Endothelial cell of umbilical vein (primary cell): Measurements from ENCODE around the gene COL13A1. TPM values are rescaled to one million over a fixed set of nuclear protein-coding genes. Genes with fewer than 3 reads are reported as not detected.

Experiments
- BruUV-seq: library from RNA; stranded (reverse); fragments of 400-500 nt; replicated peaks from 2 replicates; lab custom pipeline; 2021; lab: Mats Ljungman, UMichigan
- CTCF ChIA-PET: fragments of 300-600, 350-600 bp; sonication (Branson Sonifier 250); formaldehyde crosslinking; loops from one replicate; lab custom pipeline; 2021; ENCODE audit warnings: antibody characterized with exemption, inconsistent platforms; lab: Charles Lee
- POLR2A ChIA-PET: fragments of 300-600, 350-600 bp; sonication (Branson Sonifier 250); formaldehyde crosslinking; loops from one replicate; lab custom pipeline; 2021; ENCODE audit warnings: antibody characterized with exemption, inconsistent platforms; lab: Charles Lee
- DNase-seq: peaks from one replicate; pipeline ENCODE4 v3.0.0-alpha.2; 2011; ENCODE audit warnings: low read depth, low spot score
- FAIRE-seq: peaks from 2 replicates; lab custom pipeline; 2011; peaks lifted over from hg19 to GRCh38; lab: Jason Lieb, UNC
- H2AFZ ChIP-seq: 2 replicates; pipeline ENCODE4 v1.6.0; 2012; ENCODE audit warnings: low read depth, low read length, control low read depth, inconsistent platforms
- H3K27ac ChIP-seq: 2 replicates; pipeline ENCODE4 v1.5.1; 2011; ENCODE audit warnings: low read depth, mild to moderate bottlenecking, control low read depth, low read length, moderate library complexity; ENCODE audit not compliant: insufficient read depth
- H3K27me3 ChIP-seq, 2 experiments: 2 replicates each; pipeline versions ENCODE4 v1.6.0 to v1.6.1; 2011; ENCODE audit warnings: low read length in 2 of 2, mixed read lengths in 1 of 2; ENCODE audit not compliant: control insufficient read depth in 2 of 2, insufficient read depth in 2 of 2
- H3K36me3 ChIP-seq, 2 experiments: 2 replicates in 1 of 2; 3 replicates in 1 of 2; pipeline ENCODE4 v1.5.1; 2011; ENCODE audit warnings: low read length in 2 of 2, mild to moderate bottlenecking in 1 of 2, moderate library complexity in 1 of 2; ENCODE audit not compliant: control insufficient read depth in 2 of 2, insufficient read depth in 2 of 2; ENCODE audit errors: extremely low read depth in 1 of 2
- H3K4me1 ChIP-seq: 3 replicates; pipeline ENCODE4 v1.5.1; 2011; ENCODE audit warnings: mild to moderate bottlenecking, low read length; ENCODE audit not compliant: control insufficient read depth, insufficient read depth; ENCODE audit errors: extremely low read depth
- H3K4me2 ChIP-seq: 2 replicates; pipeline ENCODE4 v1.6.1; 2011; ENCODE audit warnings: low read length, control low read depth, mixed read lengths; ENCODE audit not compliant: insufficient read depth
- H3K4me3 ChIP-seq, 3 experiments: fragments of 200-600 bp in 1 of 3; sonication (generic), shearing (Covaris generic) in 1 of 3; replicated peaks in 1 of 3; 2 replicates each; pipeline ENCODE4 v1.5.1; 2011 to 2016; ENCODE audit warnings: control low read depth in 3 of 3, low read length in 3 of 3, mild to moderate bottlenecking in 2 of 3, inconsistent platforms in 1 of 3, low read depth in 1 of 3, moderate library complexity in 1 of 3; ENCODE audit not compliant: insufficient read depth in 1 of 3
- H3K79me2 ChIP-seq: 2 replicates; pipeline ENCODE4 v1.6.0; 2012; ENCODE audit warnings: low read length, inconsistent platforms; ENCODE audit not compliant: control insufficient read depth, insufficient read depth
- H3K9ac ChIP-seq: replicated peaks from 2 replicates; pipeline ENCODE3; 2011; ENCODE audit warnings: low read length, control low read depth; ENCODE audit not compliant: insufficient read depth; ENCODE audit errors: extremely low read depth
- H3K9me1 ChIP-seq: replicated peaks from 3 replicates; pipeline ENCODE4 v1.6.0; 2011; ENCODE audit warnings: mild to moderate bottlenecking, low read length; ENCODE audit not compliant: control insufficient read depth, insufficient read depth; ENCODE audit errors: extremely low read depth
- H3K9me3 ChIP-seq: replicated peaks from 2 replicates; pipeline ENCODE4 v1.5.1; 2012; ENCODE audit warnings: low read length, inconsistent platforms; ENCODE audit not compliant: control insufficient read depth, insufficient read depth
- H4K20me1 ChIP-seq: replicated peaks from 2 replicates; pipeline ENCODE3; 2011; ENCODE audit warnings: mild to moderate bottlenecking, low read length; ENCODE audit not compliant: control insufficient read depth, insufficient read depth; ENCODE audit errors: extremely low read depth
- EZH2 ChIP-seq: IDR thresholded peaks from 2 replicates; pipeline ENCODE4 v1.6.1; 2012; ENCODE audit warnings: borderline replicate concordance, low read depth, mild to moderate bottlenecking, moderate library complexity, low read length, inconsistent platforms; ENCODE audit not compliant: severe bottlenecking
- FOS ChIP-seq: IDR thresholded peaks from 2 replicates; pipeline ENCODE4 v1.6.1; 2011; ENCODE audit warnings: mild to moderate bottlenecking, low read length, moderate library complexity, borderline replicate concordance; ENCODE audit not compliant: insufficient read depth
- GATA2 ChIP-seq: IDR thresholded peaks from 2 replicates; pipeline ENCODE4 v1.7.0; 2011; ENCODE audit warnings: low read depth, mild to moderate bottlenecking, moderate library complexity, mixed read lengths, low read length; ENCODE audit not compliant: insufficient read length, insufficient read depth
- JUN ChIP-seq: IDR thresholded peaks from 2 replicates; pipeline ENCODE4 v1.6.1; 2011; ENCODE audit warnings: borderline replicate concordance, low read depth; ENCODE audit not compliant: insufficient read length, insufficient read depth
- MYC ChIP-seq: IDR thresholded peaks from one replicate; pipeline ENCODE4 v1.6.1; 2011; ENCODE audit warnings: mild to moderate bottlenecking, low read depth, low read length
- POLR2A ChIP-seq: IDR thresholded peaks from 2 replicates; pipeline ENCODE4 v1.6.1; 2012; ENCODE audit warnings: low read depth, mild to moderate bottlenecking, control low read depth, low read length
- POLR2AphosphoS5 ChIP-seq: IDR thresholded peaks from 2 replicates; pipeline ENCODE4 v1.6.1; 2012; ENCODE audit warnings: low read depth, mild to moderate bottlenecking, control low read depth, low read length, moderate library complexity; ENCODE audit not compliant: insufficient read depth
- dilution Hi-C: fragments of 300-500 bp; cut with MboI; formaldehyde crosslinking; loops from one replicate; pipeline ENCODE4 v1.15.0; 2019; ENCODE audit warnings: low sequenced_read_pairs; ENCODE audit not compliant: extremely low pct_ligation_motif_present
- intact Hi-C: fragments of 100-400 bp; cut with micrococcal nuclease; formaldehyde crosslinking; loops from one replicate; pipeline ENCODE4 v1.10.0; 2022
- polyA plus RNA-seq, 4 experiments: library from polyadenylated mRNA; depleted of rRNA in 3 of 4; stranded (reverse) in 3 of 4; unstranded in 1 of 4; fragments of >200 nt; gene quantifications; 2 replicates each; pipeline versions ENCODE4 v1.2.1 to v1.2.3, GENCODE V29; 2011 to 2012; ENCODE audit warnings: missing spikeins in 1 of 4
- total RNA-seq: library from RNA; stranded (reverse); gene quantifications from 2 replicates; pipeline ENCODE4 v1.2.3, GENCODE V29; 2021
- TF ChIP-seq, protein P1 (sequence below): IDR thresholded peaks from 2 replicates; pipeline ENCODE4 v1.6.1; 2011; ENCODE audit not compliant: insufficient read depth, insufficient read length
- TF ChIP-seq, protein P2 (sequence below), 2 donors: IDR thresholded peaks; 1 replicate in 1 of 2; 2 replicates in 1 of 2; pipeline ENCODE4 v1.5.1; 2011; ENCODE audit warnings: low read length in 2 of 2, mild to moderate bottlenecking in 2 of 2, moderate library complexity in 2 of 2, control low read depth in 1 of 2, inconsistent platforms in 1 of 2, low read depth in 1 of 2; ENCODE audit not compliant: insufficient read depth in 1 of 2; ENCODE audit errors: extremely low read depth in 1 of 2

The COL13A1 gene
- total and polyA plus RNA-seq, 2 donors (not counting 3 experiments of a cell fraction or from before 2014, with no cell fraction given) = 21.4 to 47.5 TPM

DNA sequence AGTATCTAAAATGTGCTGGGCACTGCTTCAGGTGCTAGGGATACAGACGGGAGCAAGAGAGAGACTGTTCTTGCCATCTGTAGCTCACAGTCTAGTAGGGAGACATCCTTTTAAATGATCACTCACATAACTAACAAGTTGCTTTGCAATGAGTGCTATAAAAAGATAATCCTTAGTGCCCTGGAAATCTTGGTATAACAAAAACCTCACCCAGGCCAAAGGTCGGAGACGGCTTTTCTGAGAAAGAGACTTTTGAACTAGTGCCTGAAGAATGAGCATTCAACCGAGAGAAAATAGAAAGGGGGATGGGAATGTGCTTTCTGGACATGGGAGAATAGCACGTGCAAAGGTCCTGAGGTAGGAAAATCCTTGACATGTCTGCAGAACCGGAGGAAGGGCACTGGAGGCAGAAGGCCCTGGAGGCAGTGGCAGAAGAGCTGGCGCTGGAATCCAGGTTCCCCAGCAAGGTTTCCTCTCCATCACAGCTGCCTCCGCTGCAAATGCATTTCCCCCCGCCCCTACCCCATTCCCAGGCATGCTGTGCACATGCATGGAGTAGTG is 89.4 kb downstream of the COL13A1 start:
- Histone ChIP-seq H2AFZ (no peak overlapping the region), H3K9me1 (no peaks in the 10 kb centered on the region), H3K4me3 (no peak overlapping the region), H3K9ac (no peak overlapping the region), H3K27ac (no peak overlapping the region), H3K4me1 (no peaks in the 10 kb centered on the region), H3K9me3 (no peaks in the 10 kb centered on the region), H3K4me2 (no peak overlapping the region), H3K27me3 (no peaks in the 10 kb centered on the region), H4K20me1 (no peaks in the 10 kb centered on the region), H3K36me3 (no peaks in the 10 kb centered on the region), H3K79me2 (no peaks in the 10 kb centered on the region)
- TF ChIP-seq, protein P1, sequence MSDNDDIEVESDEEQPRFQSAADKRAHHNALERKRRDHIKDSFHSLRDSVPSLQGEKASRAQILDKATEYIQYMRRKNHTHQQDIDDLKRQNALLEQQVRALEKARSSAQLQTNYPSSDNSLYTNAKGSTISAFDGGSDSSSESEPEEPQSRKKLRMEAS = no peak
- TF ChIP-seq, protein P2, sequence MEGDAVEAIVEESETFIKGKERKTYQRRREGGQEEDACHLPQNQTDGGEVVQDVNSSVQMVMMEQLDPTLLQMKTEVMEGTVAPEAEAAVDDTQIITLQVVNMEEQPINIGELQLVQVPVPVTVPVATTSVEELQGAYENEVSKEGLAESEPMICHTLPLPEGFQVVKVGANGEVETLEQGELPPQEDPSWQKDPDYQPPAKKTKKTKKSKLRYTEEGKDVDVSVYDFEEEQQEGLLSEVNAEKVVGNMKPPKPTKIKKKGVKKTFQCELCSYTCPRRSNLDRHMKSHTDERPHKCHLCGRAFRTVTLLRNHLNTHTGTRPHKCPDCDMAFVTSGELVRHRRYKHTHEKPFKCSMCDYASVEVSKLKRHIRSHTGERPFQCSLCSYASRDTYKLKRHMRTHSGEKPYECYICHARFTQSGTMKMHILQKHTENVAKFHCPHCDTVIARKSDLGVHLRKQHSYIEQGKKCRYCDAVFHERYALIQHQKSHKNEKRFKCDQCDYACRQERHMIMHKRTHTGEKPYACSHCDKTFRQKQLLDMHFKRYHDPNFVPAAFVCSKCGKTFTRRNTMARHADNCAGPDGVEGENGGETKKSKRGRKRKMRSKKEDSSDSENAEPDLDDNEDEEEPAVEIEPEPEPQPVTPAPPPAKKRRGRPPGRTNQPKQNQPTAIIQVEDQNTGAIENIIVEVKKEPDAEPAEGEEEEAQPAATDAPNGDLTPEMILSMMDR (IDR thresholded peaks at IDR 0.05; ENCODE audit: extremely low read depth in 1 of 2, insufficient read depth in 1 of 2, low read depth in 1 of 2, low read length in 2 of 2) = no peak
- TF ChIP-seq GATA2 = no peak
- TF ChIP-seq MYC = no peak
- TF ChIP-seq EZH2 = no peak
- no peak for TF ChIP-seq POLR2A
- TF ChIP-seq FOS = no peak
- TF ChIP-seq POLR2AphosphoS5 = no peak
- TF ChIP-seq JUN = no peak
- BruUV-seq = no TSS peak
- DNase-seq = no peak
- ChIA-PET POLR2A (no interaction called here), CTCF (interaction anchor here (1.0 to 3.9 kb wide), 4 partner anchors 10 to 148 kb away, joined by 4 to 17 read pairs (median 6); no protein-coding TSS in a partner anchor)
- dilution Hi-C loops = no loop called here
- FAIRE-seq = no peak
- intact Hi-C loops = no loop called here
